ENCODE measurements around the gene DOCK3.
"Not testable (repeated sequence)": the region's sequence is repeated elsewhere in the genome, so short reads cannot be mapped to it uniquely, and the experiment has no call there.

The DOCK3 gene

GRCh38 chr3:50737906-50738598 lies 63.3 kb downstream of the DOCK3 start:
- H3K4me3 ChIP-seq (ENCODE audit: low read depth, low read length) = no peak overlapping the region
- no peak for DNase-seq (ENCODE audit: low read depth)
- TF ChIP-seq CTCF (IDR thresholded peaks at IDR 0.05; ENCODE audit: insufficient read depth, low read depth, low read length, missing control alignments) = no peak

GRCh38 chr3:50743643-50744042 lies 68.9 kb downstream of the DOCK3 start:
- DNase-seq (ENCODE audit: low read depth) = no peak
- TF ChIP-seq CTCF (IDR thresholded peaks at IDR 0.05; ENCODE audit: insufficient read depth, low read depth, low read length, missing control alignments) = no peak
- no peak overlapping the region for H3K4me3 ChIP-seq (ENCODE audit: low read depth, low read length)

GRCh38 chr3:50749822-50750221 lies 75.1 kb downstream of the DOCK3 start:
- no peak for DNase-seq (ENCODE audit: low read depth)
- no peak overlapping the region for H3K4me3 ChIP-seq (ENCODE audit: low read depth, low read length)
- TF ChIP-seq CTCF (IDR thresholded peaks at IDR 0.05; ENCODE audit: insufficient read depth, low read depth, low read length, missing control alignments) = no peak

GRCh38 chr3:50759015-50759414 lies 84.3 kb downstream of the DOCK3 start:
- no peak overlapping the region for H3K4me3 ChIP-seq (ENCODE audit: low read depth, low read length)
- no peak for TF ChIP-seq CTCF (IDR thresholded peaks at IDR 0.05; ENCODE audit: insufficient read depth, low read depth, low read length, missing control alignments)
- no peak for DNase-seq (ENCODE audit: low read depth)

- no peak for DNase-seq (ENCODE audit: low read depth)
- H3K4me3 ChIP-seq (ENCODE audit: low read depth, low read length) = no peak overlapping the region
- no peak for TF ChIP-seq CTCF (IDR thresholded peaks at IDR 0.05; ENCODE audit: insufficient read depth, low read depth, low read length, missing control alignments)
These were observed 103.0 kb downstream of the DOCK3 start for GRCh38 chr3:50777680-50778079.

- DNase-seq (ENCODE audit: low read depth); H3K4me3 ChIP-seq (ENCODE audit: low read depth, low read length): not testable (repeated sequence)
These were observed 107.0 kb downstream of the DOCK3 start for GRCh38 chr3:50781766-50782165.

- DNase-seq (ENCODE audit: low read depth) = no peak
- TF ChIP-seq CTCF (IDR thresholded peaks at IDR 0.05; ENCODE audit: insufficient read depth, low read depth, low read length, missing control alignments) = no peak
- H3K4me3 ChIP-seq (ENCODE audit: low read depth, low read length) = no peak overlapping the region
These were observed 111.9 kb downstream of the DOCK3 start for GRCh38 chr3:50786631-50787030.

- not testable (repeated sequence) for DNase-seq (ENCODE audit: low read depth); H3K4me3 ChIP-seq (ENCODE audit: low read depth, low read length)
These were observed 116.2 kb downstream of the DOCK3 start for GRCh38 chr3:50790894-50791293.
